Measurements from ENCODE around the gene OPA1. TPM values are rescaled to one million over a fixed set of nuclear protein-coding genes. Genes with fewer than 3 reads are reported as not detected.

OPA1 gene
- total and polyA plus RNA-seq, 2 of the 13 experiments (the other 11 are each of a cell fraction or from before 2014, with no cell fraction given): 26.7 to 78.5 TPM

DNA sequence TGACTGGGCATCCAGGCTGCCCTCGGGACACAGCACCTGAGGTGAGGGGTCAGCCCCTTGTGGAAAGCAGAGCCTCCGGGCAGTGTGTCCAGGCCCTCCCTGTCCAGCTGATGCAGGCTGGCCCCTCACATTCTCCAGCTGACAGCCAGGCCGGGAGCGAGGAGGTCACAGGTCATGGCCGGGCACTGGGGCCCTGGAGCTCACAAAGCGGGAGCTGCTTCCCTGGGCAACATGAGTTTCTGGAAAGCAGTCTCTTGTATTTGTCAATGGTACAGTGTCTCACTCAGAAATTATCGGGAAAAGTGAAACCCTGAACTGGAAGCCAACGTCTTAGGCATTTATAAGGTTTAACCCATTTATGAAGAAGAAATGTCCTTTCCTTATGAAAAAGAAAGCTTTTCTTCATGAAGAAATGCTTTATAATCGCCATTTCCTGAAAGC is 118.5 kb downstream of the OPA1 start (continued):
- TF ChIP-seq U2AF1 (optimal IDR thresholded peaks at IDR 0.05; ENCODE audit: low read depth, low read length) (no peak), XRCC5 (optimal IDR thresholded peaks at IDR 0.05; ENCODE audit: low read length) (peak; percentile 58), PCBP2 (optimal IDR thresholded peaks at IDR 0.05; ENCODE audit: low read depth, low read length, poor library complexity, severe bottlenecking) (no peak), MLLT10 (CRISPR knock-in tag; IDR thresholded peaks at IDR 0.05) (no peak), HDAC2 (CRISPR knock-in tag; IDR thresholded peaks at IDR 0.05) (peak; percentile 96), SP1 (IDR thresholded peaks at IDR 0.05) (no peak), SP1 (CRISPR knock-in tag; IDR thresholded peaks at IDR 0.05) (no peak), ZBTB21 (CRISPR knock-in tag; IDR thresholded peaks at IDR 0.05) (no peak), RAD21 (CRISPR knock-in tag; IDR thresholded peaks at IDR 0.05) (no peak), NR2F6 (IDR thresholded peaks at IDR 0.05) (peak; percentile 99), NR2F6 (CRISPR knock-in tag; IDR thresholded peaks at IDR 0.05) (peak; percentile 100), ZNF83 (CRISPR knock-in tag; IDR thresholded peaks at IDR 0.05; ENCODE audit: borderline replicate concordance) (no peak), ZBTB42 (CRISPR knock-in tag; IDR thresholded peaks at IDR 0.05) (no peak), BCL6 (CRISPR knock-in tag; IDR thresholded peaks at IDR 0.05) (peak; percentile 99)
- TF ChIP-seq, protein P1, sequence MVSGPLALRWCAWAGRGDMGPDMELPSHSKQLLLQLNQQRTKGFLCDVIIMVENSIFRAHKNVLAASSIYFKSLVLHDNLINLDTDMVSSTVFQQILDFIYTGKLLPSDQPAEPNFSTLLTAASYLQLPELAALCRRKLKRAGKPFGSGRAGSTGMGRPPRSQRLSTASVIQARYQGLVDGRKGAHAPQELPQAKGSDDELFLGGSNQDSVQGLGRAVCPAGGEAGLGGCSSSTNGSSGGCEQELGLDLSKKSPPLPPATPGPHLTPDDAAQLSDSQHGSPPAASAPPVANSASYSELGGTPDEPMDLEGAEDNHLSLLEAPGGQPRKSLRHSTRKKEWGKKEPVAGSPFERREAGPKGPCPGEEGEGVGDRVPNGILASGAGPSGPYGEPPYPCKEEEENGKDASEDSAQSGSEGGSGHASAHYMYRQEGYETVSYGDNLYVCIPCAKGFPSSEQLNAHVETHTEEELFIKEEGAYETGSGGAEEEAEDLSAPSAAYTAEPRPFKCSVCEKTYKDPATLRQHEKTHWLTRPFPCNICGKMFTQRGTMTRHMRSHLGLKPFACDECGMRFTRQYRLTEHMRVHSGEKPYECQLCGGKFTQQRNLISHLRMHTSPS (CRISPR knock-in tag; IDR thresholded peaks at IDR 0.05; ENCODE audit: low read depth): peak; percentile 63; the same call in 1 of the 2 replicates
- TF ChIP-seq, protein P2, sequence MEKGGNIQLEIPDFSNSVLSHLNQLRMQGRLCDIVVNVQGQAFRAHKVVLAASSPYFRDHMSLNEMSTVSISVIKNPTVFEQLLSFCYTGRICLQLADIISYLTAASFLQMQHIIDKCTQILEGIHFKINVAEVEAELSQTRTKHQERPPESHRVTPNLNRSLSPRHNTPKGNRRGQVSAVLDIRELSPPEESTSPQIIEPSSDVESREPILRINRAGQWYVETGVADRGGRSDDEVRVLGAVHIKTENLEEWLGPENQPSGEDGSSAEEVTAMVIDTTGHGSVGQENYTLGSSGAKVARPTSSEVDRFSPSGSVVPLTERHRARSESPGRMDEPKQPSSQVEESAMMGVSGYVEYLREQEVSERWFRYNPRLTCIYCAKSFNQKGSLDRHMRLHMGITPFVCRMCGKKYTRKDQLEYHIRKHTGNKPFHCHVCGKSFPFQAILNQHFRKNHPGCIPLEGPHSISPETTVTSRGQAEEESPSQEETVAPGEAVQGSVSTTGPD (CRISPR knock-in tag; IDR thresholded peaks at IDR 0.05): peak; percentile 73; the same call in 1 of the 2 replicates
- TF ChIP-seq, protein P3, sequence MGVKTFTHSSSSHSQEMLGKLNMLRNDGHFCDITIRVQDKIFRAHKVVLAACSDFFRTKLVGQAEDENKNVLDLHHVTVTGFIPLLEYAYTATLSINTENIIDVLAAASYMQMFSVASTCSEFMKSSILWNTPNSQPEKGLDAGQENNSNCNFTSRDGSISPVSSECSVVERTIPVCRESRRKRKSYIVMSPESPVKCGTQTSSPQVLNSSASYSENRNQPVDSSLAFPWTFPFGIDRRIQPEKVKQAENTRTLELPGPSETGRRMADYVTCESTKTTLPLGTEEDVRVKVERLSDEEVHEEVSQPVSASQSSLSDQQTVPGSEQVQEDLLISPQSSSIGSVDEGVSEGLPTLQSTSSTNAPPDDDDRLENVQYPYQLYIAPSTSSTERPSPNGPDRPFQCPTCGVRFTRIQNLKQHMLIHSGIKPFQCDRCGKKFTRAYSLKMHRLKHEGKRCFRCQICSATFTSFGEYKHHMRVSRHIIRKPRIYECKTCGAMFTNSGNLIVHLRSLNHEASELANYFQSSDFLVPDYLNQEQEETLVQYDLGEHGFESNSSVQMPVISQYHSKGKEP (CRISPR knock-in tag; IDR thresholded peaks at IDR 0.05): 0 out of 2 replicates have a peak, but pooled peaks have one; percentile 20
- TF ChIP-seq, protein P4, sequence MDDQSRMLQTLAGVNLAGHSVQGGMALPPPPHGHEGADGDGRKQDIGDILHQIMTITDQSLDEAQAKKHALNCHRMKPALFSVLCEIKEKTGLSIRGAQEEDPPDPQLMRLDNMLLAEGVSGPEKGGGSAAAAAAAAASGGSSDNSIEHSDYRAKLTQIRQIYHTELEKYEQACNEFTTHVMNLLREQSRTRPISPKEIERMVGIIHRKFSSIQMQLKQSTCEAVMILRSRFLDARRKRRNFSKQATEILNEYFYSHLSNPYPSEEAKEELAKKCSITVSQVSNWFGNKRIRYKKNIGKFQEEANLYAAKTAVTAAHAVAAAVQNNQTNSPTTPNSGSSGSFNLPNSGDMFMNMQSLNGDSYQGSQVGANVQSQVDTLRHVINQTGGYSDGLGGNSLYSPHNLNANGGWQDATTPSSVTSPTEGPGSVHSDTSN (CRISPR knock-in tag; IDR thresholded peaks at IDR 0.05; ENCODE audit: borderline replicate concordance): no peak
- TF ChIP-seq, protein P5, sequence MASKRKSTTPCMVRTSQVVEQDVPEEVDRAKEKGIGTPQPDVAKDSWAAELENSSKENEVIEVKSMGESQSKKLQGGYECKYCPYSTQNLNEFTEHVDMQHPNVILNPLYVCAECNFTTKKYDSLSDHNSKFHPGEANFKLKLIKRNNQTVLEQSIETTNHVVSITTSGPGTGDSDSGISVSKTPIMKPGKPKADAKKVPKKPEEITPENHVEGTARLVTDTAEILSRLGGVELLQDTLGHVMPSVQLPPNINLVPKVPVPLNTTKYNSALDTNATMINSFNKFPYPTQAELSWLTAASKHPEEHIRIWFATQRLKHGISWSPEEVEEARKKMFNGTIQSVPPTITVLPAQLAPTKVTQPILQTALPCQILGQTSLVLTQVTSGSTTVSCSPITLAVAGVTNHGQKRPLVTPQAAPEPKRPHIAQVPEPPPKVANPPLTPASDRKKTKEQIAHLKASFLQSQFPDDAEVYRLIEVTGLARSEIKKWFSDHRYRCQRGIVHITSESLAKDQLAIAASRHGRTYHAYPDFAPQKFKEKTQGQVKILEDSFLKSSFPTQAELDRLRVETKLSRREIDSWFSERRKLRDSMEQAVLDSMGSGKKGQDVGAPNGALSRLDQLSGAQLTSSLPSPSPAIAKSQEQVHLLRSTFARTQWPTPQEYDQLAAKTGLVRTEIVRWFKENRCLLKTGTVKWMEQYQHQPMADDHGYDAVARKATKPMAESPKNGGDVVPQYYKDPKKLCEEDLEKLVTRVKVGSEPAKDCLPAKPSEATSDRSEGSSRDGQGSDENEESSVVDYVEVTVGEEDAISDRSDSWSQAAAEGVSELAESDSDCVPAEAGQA (IDR thresholded peaks at IDR 0.05; ENCODE audit: low read depth): no peak
- TF ChIP-seq, protein P5 (CRISPR knock-in tag; IDR thresholded peaks at IDR 0.05; ENCODE audit: borderline replicate concordance): no peak
